Measurements from ENCODE around the gene AGT.
A peak's percentile ranks its signal among the peaks of the same experiment; 100 is the strongest.

Gene AGT

DNA sequence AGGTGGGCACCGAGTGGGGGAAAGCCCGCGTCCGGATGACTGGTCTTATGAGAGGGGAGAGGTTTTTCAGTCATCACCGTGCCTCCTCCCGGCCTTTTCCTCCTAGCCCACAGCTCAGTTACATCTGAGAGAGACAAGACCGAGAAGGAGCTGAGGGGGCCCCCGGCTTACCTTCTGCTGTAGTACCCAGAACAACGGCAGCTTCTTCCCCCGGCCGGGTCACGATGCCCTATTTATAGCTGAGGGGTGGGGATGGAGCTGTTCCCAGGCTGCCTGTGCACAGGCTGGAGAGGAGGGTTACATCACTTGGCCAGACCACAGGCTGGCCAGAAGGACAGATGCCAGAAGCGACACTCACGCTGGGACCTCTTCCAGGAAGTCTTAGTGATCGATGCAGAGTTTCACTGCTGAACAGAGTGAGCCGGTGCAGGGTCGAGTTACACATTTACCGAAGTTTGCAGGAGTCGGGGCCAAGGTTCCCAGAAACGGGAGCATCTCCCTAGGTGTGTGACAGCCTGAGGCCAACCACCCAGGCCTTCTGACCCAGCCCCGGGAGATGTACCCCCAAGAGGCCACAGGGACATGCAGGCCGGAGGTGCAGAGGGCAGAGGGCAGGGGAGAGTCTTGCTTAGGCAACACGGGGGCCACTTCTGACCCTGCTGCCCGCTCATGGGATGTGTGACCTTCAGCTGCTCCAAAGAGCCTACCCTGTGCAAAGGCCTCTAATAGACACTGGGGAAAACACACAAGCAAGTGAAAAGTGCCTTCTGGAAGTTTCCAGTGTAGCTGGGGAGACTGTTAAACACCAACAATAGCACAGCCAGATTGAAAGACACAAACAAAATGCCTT, at the start of gene AGT:
AGT (minus strand) TSS at position 208 of the 850 bp plus-strand sequence. CDS start 3,299 bp downstream, outside the sequence.
- DNase-seq (ENCODE audit: low spot score): peak; percentile 94

DNA sequence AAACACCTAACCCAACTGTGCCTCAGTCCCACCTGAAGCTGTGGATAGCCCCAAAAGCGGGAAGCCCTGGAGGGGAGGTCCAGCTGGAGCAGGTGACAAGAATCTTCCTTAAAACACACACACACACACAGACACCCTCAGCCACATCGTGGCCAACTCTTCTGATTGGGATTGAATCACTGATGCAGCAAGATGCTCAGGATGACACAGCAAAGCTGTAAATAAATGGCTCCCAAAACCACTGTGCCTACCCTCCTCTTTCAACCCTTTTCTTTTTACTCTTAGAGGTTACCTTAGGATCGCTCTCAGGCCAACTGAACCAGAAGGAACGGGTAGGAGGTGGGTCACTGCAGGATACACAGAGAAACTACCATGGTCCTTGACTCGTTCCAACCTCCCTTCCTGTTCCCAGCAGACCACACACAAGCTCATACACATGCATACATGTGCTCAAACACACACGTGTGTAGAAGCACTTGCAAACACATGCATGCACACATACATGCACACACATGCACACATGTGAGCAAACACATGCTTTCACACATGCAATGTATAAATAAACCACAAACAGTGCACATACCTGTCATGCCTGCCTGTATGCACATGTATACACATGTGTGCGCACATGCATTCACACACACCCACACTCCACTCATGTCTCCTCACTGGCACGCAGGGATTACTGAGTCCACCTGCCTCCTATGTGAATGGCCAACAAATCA, 47.7 kb upstream of the AGT start:
- DNase-seq (ENCODE audit: low spot score): no peak

DNA sequence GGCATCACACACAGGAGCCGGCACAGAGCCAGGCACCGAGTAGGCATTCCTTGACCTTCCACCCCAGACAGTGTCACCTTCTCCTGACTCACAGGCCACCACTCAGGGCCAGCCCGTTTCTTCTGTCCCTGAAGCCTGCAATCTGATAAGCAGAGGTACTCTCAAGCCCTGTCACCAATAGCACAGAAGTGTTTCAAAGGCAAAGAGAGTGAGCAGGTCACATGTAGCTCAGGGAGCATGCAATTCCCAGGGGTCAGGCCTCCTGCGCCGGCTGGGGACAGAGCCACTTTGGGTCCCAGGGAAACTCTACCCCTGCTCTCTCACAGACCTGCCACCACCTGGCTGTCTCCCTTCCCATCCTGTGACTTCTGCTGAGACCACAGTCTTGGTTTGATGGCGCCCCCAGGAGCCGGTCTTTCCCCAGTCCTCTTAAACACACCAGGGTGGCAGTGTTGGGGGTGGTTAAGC, 46.5 kb upstream of the AGT start:
- DNase-seq (ENCODE audit: low spot score): no peak

DNA sequence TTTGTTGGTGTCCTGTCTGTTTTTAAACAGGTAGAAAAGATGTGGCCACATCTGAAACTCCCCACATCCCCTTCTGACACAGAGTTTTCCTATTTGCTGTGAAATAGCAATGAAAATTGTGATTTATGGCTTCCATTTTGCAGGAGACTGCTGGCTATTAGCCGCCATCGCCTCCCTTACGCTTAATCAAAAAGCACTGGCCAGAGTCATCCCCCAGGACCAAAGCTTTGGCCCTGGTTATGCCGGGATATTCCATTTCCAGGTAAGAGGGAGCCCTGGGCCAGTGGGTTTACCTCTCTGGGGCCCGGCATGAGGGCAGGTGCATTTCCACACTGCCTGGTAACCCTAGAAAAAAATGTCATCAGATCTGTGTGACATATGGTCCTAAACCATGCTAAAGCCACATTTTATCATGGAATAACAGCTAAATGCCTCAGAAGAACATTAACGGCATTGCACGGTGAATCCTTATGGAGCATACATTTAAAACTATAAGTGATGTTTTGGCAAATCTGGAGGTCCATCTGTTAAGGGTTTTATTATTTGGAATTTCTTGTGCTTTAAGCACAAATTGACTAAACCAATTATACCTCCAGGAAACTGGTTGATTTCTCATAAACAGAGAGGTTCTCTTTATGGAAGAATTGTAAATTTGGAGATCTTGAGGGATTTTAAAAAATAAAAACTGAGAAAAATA, 45.6 kb upstream of the AGT start:
- DNase-seq (ENCODE audit: low spot score): no peak

DNA sequence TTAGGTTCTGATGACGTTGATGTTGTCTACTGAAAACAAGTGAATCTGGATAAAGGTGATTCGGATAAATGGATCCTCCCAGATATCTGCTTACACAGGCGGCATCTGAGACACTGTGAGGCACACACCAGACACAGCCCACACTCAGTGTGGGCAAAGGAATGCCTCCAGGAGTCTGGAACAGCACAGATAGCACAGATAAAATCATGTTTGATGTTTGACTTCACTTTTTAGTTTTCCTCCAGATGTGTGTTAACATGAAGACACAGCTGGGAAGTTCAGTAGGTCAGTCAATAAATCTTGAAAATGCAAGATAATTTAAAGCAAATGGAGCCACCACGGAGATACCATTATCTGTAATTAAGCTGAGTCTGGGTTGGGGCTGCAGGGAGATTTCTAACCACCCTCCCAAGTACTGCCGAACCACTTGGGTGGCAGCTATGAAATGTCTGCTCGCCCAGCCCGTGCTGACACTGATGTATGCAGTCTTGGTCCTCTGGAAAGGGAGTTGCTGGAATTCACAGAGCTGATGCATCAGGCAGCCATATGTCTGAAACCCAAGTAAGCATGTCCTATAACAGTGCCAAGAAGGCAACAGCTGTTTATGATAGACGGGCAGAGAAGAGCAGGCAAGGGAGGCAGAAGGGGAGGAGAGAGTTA, 44.9 kb upstream of the AGT start:
- peak; percentile 45 for DNase-seq (ENCODE audit: low spot score)

DNA sequence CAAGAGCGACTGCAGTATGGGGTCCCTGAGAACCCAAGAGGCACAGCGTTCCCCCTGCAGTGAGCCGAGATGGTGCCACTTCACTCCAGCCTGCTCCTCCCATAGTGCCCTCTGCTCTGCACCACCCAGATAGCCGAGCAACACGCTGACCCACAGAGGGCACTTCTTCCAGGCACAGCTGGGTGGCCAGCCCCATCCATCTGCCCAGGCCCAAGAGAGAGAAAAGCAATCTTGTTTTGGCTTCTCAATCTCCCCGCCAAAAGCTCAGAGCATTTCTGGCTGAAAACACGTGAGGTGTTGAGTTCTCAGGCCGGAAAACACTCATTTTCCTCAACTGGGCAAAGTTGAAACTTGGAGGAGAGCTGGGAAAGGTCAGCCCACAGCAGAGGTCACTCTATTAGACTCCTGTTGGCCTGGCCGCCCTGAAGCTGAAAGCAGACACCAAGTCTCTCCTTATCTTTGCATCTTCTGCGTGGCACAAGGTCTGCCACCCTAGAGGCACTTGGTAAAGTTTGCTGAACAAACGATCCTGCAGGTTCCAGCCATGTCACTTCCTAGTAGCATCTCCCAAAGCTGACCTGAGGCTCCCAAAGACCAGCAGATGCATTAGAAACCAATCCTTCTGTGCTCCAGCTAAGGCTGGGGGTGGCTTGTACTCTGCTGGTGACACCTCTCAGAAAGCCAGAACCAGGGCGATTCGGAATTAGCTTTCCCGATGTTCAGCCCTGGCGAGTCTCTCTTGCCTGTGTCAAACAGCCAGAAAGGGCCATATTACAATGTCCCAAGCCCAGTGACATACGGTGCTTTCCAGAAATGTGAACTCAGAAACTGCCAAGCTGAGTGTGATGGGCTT, 44.2 kb upstream of the AGT start:
- no peak for DNase-seq (ENCODE audit: low spot score)

DNA sequence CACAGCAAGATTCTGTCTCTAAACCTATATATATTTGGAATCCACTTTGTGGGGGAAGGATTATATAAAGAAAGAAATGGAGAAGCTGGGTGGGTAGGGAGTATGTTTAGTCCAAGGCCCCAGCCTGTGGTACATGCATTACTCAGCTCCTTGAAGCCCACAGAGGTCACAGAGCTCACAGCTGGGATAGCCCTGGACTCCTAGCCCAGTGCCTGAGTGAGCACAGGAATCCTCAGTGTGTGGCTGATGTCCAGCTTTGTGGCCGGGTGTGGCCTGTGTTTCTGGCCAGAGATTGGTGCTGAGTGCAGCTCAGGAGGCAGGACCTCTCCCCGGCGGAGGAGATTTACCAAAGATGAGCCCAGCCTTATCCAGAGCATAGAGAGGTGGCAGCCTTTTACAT, 40.9 kb upstream of the AGT start:
- DNase-seq (ENCODE audit: low spot score): peak; percentile 60

DNA sequence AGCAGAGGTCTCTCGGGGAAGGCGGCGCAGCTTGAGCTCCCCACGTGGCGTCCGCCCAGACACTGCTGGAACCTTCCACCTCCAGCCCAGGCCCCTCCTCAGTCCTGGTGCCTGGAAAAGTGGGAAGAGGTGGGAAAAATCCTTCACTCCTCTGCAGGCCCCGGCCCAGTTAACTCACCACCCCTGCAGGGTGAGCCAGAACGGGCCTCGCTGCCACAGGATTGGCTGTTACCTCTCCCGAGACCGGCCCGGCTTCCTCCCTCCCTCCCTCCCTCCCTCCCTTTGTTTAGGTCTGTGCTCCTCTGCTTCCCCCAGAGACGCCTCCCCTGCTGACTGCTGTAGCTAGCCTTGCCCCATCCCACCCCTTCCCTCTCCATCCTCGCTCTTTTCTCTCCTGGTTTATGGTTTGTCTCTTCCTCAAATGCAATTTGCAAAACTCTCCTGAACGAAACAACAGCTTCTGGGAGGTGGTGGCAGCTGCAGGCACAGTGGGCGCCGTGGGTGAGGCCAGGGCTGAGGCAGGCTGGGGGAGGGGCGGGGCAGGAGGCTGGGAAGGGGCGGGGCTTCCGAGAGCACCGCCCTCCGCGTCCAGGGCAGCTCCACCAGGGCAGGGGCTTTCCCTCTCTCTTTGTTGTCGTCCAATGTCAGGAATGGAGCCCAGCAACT, 39.8 kb upstream of the AGT start:
- no peak for DNase-seq (ENCODE audit: low spot score)

DNA sequence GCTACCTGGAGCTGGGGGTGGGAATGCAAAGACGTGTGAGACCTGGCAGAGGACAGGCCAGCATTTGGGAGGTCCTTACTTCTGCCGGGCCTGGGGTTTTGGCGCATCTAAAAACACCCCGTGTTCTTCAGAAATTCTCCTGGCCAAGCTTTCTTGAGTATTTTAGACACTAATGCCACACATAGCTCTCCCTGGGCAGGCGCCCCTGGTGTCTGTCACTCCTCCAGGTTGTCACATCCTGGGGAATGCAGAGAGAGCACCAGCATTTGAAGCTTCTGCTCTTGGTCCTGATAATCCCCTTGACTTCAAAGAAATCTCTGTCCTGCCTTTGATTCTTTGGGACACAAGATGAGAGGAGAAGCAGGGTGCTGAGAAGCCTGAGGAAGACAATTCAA, 39.3 kb upstream of the AGT start:
- no peak for DNase-seq (ENCODE audit: low spot score)

DNA sequence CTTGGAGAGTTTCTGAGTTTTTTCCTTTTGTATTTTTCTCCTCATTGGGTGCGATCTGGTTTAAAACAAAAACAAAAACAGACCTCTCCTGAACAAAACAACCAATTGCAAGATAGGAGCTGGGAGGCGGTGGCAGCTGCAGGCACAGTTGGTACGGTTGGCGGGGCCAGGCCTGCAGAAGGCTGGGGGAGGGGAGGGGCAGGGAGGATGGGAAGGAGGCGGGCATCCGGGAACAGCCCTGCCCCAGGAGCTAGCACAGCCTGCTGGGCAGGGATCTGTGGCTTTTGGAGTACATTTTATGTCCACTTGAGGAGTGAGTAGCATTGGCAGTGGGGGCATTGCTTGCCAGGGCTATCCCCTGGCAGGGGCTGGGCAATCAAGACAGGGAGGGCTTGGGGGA, 38.5 kb upstream of the AGT start:
- DNase-seq (ENCODE audit: low spot score): no peak

DNA sequence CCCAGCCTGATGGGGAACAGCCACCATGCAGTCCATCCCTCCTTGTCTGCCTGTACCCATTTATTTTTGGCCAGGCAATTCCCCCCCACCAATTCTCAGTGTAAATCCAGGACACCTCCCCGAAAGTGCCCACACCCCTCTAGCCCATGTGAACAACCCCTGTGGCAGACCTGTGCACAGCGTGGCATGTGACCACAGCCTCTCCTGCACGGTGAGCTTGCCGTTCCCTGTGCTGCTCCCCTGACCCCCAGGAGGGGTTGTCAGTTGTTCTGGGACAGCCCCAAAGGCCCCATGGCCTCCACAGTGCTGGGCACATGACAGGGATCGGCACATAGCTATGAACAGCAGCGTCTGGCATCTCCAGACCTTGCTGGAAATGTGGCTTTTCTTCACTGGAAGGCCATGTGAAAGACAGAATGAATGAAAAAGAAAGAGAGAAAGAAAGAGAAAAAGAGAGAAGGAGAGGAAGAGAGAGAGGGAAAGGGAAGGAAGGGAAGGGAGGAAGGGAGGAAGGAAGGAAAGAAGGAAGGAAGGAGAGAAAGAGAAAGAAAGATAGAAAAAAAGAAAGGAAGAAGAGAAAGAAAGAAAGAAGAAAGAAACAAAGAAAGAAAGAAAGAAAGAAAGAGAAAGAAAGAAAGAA, 37.2 kb upstream of the AGT start:
- no peak for DNase-seq (ENCODE audit: low spot score)

DNA sequence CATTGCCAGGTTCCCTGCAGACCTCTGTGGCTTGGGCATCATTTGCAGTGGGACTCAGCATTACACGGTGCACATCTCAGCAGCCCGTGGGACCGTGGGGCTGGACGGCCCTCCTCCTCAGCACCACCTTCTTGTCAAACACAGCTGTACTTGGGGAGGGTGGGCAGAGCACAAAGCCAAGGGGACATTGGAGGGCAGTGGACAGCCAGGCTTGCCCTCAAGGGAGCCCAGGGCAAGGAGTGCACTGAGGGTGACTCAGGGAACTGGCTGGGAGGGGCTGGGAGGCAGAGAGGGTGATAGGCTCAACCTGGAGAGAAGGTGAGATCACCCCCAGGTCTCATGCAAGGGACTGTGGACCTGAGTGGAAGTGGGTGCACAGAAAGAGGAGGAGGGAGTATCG, 36.7 kb upstream of the AGT start:
- DNase-seq (ENCODE audit: low spot score): no peak

DNA sequence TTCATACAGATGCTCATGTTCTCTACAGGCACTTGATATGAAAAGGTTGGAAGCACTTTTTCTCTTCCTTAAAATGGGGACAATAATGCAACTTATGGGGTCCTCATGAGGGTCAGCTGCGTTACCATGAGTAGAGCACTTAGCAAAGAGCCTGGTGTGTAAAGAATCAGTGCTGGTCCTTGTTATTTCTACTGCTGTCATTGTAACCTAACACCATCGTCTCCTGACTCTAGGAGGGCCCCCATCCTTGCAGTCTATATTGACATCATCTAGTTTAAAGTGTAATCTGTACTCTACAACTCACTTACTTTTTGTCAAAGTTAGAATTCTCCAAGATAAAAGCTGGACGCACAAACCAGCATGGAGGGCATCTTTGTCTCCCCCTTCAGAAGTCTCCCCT, 35.7 kb upstream of the AGT start:
- no peak for DNase-seq (ENCODE audit: low spot score)

DNA sequence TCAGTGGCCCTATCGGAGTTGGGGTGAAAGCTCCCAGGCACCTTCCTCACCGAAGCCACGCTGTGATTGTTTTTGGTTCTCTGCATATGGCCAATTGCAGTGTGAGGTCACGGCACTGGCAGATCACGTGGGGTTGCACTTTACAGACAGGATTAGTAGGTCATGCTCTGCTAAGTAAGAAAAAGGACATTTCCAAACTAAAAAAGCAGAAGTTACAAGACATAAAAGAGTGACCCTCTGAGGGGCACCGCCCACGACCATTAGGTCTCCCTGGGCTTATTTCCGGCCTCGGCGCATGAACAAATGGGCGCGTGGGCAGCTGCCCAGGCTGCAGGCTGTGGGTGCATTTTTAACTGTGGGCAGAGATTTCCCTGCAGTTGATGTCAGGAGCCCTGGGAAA, 35.2 kb upstream of the AGT start:
- no peak for DNase-seq (ENCODE audit: low spot score)

DNA sequence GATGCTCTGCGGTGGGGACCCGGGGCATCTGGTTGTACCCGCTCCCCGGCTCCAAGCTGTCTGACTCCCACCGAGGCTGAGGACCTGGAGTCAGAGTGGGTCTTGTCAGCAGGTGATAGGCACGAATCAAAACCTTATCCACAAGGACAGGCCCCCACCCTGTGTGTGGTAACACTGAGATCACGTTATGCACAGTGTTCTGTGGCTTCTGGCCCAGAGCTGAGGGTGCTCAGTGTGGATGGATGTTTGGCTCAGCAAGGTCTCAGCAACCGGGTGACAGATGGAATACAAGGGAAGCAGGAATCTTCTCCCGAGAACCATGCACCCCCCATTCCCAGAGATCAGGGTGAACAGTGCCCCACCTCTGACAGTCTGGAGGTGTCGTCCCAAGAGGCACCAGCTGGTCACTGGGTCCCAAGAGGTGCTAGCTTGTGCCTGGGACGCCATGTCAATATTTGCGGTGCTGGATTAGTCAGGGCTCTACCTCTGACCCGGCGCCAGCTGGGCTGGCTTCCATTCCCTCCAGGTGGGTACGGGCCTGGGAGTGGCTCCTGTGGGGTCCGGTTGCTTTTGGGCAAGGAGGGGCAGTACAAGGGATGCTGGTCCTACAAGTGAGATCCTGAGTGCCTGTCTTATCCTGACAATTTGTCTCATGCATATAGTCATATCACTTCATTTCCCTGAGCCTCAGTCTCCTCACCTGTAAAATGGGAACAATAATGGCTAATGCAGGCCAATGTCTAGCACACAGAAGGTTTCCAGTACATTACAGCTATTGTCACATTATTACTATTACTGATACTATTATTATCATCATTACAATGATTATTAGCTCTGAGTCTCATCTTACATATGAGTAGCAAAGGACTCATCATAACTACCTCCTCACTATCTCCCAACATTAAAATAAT, 34.2 kb upstream of the AGT start:
- DNase-seq (ENCODE audit: low spot score): no peak

DNA sequence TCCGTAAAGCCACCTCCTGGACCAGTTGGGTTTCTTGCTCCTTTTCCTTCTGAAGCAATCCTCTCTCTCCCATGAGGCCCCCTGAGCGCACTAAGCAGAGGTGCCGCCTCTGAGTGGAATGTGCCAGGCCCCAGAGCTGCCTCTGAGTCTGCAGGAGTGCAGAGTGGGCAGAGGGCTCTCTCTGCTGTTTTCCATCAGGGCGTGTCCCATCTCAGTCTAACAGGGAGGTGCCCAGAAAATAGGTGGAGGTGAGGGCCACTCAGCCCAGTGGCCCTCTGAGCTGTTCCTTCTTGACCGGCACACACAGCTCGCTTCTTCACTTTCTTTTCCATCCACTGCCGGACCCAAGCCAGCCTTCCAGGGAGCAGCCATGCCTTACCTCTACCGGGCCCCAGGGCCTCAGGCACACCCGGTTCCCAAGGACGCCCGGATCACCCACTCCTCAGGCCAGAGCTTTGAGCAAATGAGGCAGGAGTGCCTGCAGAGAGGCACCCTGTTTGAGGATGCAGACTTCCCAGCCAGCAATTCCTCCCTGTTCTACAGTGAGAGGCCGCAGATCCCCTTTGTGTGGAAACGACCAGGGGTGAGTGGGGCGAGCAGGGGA, 33.3 kb upstream of the AGT start, which contains the start of gene CAPN9:
CAPN9 (plus strand) TSS at position 262 of the 604 bp plus-strand sequence; CDS start at position 371, 109 bp downstream.
- DNase-seq (ENCODE audit: low spot score): no peak

DNA sequence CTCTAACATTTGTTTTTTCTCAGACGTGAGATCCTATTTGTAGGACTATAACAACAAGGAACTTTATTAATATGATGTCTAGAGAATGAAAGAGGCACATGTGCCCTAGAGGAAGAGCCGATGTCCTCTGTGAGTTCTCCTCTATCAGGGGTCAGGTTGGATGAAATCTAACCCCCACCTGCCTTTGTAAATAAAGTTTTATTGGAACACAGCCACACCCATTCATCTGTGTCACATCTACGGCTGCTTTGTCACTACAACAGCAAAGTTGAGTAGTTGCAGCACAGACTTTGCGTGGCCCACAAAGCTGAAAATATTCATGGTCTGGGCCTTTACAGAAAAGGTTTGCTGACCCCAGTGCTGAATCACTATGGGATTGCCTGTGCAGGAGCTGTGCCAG, 32.7 kb upstream of the AGT start:
- no peak for DNase-seq (ENCODE audit: low spot score)

DNA sequence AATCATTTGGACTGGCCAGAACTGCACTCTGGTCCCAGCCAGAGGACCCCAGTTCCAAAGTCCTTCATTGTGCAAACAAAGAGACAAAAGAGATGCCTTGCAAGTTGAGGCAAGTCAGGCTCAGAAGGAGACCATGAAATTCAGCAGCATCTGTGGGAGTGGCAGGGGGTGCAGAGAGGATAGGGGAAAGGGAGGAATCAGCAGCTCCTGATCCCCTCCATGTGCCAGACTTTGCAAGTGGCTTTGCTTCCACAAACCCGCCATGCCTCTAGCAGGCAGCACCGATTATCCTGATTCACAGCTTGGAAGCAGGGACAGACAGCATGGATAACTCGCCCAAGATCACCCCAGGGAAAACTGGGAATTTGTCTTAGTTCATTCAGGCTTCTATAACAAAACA, 31.1 kb upstream of the AGT start:
- no peak for DNase-seq (ENCODE audit: low spot score)

DNA sequence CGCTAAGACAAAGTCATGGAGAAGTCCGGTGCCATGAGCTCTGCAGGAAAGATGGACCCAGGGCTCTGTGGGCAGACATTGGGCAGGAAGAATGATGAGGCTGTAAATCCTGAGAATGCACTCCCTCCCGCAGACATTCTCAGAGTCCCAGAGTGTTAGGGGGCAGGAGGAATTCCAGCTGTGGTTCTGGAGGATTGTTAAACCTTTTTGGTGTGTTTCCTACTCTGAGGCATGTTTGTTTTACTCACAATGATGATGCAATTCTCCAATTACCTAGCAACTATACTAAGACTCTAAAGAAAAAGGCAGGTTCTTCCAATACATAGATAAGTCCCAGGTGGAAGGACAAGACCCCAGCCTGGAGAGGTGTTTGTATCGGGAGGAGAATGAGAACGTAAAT, 30.5 kb upstream of the AGT start:
- peak; percentile 31 for DNase-seq (ENCODE audit: low spot score)
